Left ventricle myocardium superior (tissue), 1 donor: Measurements from ENCODE around the gene PNRC1. TPM values are rescaled to one million over a fixed set of nuclear protein-coding genes. Genes with fewer than 3 reads are reported as not detected.
"Not testable (repeated sequence)": the region's sequence is repeated elsewhere in the genome, so short reads cannot be mapped to it uniquely, and the experiment has no call there.

Experiments
- ATAC-seq: fragments of 200-7000 bp; cut with Tn5 transposase; one replicate; pipeline ENCODE4 v1.9.1; 2020; ENCODE audit warnings: mild to moderate bottlenecking, moderate library complexity
- DNase-seq: peaks from one replicate; pipeline ENCODE4 v3.0.0-alpha.2; 2020
- intact Hi-C: fragments of 100-400 bp; cut with micrococcal nuclease; formaldehyde crosslinking; loops from one replicate; pipeline ENCODE4 v1.11.0; 2022
- total RNA-seq: library from RNA; stranded (reverse); fragmentation: NEBNext Ultra II Directional; extraction: Animal tissue kit (Norgen Biotek cat#: 25700); gene quantifications from one replicate; pipeline ENCODE4 v1.2.1, GENCODE V29; 2021
- donor health status: DM: no; HTN: yes; CAD: no; lungs with severe emphysema.

Gene PNRC1
- total RNA-seq, 1 donor from 2014 or later, result 161 TPM

- DNase-seq (no peak), ATAC-seq (no peak)
- intact Hi-C loops, result no loop called here
Measured at GRCh38 chr6:89051676-89052075, 28.9 kb upstream of the PNRC1 start.

- DNase-seq, result no peak
- intact Hi-C loops, result no loop called here
- no peak for ATAC-seq
Measured at GRCh38 chr6:89054208-89054607, 26.3 kb upstream of the PNRC1 start.

DNA sequence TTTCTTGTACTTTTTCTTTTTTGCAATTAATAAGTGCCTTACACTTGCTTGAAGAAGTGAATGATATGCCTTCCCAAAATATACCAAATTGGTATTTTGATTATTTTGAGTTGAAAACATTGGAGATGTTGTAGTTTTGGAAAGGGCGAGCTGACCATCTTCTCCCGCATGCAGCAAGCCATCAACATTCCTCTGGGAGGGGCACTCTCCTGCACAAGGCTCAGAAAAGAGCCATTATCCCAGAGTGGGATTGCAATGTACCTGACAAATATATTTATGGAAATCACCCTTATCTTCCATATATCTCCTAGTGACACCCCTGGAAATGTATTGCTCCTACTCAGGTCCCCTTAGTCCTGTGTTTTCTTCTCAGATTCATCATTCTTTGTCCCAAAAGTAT, 22.8 kb upstream of the PNRC1 start:
- intact Hi-C loops, result no loop called here
- ATAC-seq (no peak), DNase-seq (no peak)

DNA sequence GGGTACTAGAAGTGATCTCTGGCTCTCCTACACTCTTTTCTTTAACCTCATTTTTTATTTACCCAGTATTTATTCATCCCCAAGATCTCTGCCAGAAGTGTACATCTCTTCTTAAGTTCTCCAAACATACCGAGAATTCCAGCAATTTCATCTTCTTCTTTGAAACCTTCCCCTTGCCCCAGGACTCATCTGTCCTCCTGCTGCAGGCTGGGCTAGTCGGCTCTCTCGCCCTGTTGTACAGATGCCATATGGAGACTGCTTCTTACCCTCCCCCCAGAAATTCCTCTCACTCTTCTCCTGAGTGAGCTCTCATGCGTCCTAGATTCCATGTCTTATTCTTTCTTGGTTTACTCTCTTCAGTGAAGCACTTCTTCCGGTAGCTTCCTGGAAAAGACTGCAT, 21.9 kb upstream of the PNRC1 start:
- ATAC-seq, result no peak
- intact Hi-C loops, result no loop called here
- DNase-seq, result no peak

GRCh38 chr6:89059227-89059626, 21.3 kb upstream of the PNRC1 start:
- no peak for DNase-seq
- intact Hi-C loops, result no loop called here
- no peak for ATAC-seq

- intact Hi-C loops, result no loop called here
- ATAC-seq, result no peak
- no peak for DNase-seq
Measured at GRCh38 chr6:89063881-89064280, 16.7 kb upstream of the PNRC1 start.

GRCh38 chr6:89064931-89065330, 15.6 kb upstream of the PNRC1 start:
- ATAC-seq, DNase-seq, intact Hi-C loops: not testable (repeated sequence)

GRCh38 chr6:89066121-89066520, 14.4 kb upstream of the PNRC1 start:
- intact Hi-C loops, DNase-seq, ATAC-seq: not testable (repeated sequence)

DNA sequence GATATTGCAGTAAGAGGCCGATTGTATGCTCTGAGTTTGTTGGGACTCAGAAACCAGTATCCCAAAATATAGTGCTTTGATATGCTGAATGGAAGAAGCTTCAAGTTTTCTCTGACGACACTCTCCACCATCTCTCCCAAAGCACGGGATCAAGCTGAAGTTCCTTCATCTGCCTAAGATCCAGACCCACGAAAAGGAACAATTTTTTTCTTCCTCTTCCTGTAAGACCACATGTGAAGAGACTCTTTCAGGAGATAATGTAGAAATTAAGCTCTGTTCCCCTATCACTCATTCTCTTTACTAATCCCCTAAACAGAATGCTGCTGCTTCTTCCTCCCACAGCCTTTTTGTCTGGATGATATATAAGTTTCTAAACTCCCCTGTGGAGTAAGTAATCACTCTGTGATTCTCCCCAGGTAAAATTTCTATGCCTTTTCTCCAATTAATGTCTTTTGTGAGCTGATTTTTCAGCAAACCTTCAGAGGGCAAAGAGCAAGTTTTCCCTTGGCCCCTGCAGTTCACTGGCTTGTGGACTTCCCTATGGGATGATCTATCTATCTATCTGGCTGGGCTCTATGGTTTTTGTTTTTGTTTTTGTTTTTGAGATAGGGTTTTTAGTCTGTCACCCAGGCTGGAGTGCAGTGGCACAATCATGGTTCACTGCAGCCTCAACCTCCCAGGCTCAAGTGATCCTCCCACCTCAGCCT, 13.5 kb upstream of the PNRC1 start:
- ATAC-seq, result no peak
- no peak for DNase-seq
- intact Hi-C loops, result no loop called here

- DNase-seq (no peak), ATAC-seq (no peak)
- intact Hi-C loops, result no loop called here
Measured at GRCh38 chr6:89067796-89068195, 12.8 kb upstream of the PNRC1 start.

- intact Hi-C loops, result no loop called here
- no peak for DNase-seq
- ATAC-seq, result no peak
Measured at GRCh38 chr6:89068695-89069094, 11.9 kb upstream of the PNRC1 start.

DNA sequence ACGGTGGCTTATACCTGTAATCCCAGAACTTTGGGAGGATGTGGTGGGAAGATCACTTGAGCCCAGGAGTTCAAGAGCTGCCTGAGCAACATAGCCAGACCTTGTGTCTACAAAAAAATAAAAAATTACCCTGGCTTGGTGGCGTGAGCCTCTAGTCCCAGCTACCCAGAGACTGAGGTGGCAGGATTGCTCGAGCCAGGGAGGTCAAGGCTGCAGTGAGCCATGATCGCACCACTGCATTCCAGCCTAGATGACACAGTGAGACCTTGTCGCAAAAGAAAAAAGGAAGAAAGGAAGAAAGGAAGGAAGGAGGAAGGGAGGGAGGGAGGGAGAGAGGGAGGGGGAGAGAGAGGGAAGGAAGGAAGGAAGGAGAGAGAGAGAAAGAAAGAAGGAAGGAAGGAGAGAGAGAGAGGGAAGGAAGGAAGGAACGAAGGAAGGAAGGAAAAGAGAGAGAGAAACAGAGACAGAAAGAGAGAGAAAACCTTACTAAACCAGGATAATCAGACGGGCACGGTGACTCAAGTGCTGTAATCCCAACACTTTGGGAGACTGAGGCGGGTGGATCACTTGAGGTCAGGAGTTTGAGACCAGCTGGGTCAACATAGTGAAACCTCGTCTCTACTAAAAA, 10.9 kb upstream of the PNRC1 start:
- ATAC-seq (no peak), DNase-seq (no peak)
- intact Hi-C loops, result no loop called here

GRCh38 chr6:89071036-89071435, 9.5 kb upstream of the PNRC1 start:
- no peak for ATAC-seq
- intact Hi-C loops, result no loop called here

GRCh38 chr6:89073014-89073620, 7.4 kb upstream of the PNRC1 start:
- intact Hi-C loops, result no loop called here
- no peak for DNase-seq
- ATAC-seq, result peak; percentile 64

More at GRCh38 chr6:89071036-89071435, 9.5 kb upstream of the PNRC1 start:
- DNase-seq, result no peak

DNA sequence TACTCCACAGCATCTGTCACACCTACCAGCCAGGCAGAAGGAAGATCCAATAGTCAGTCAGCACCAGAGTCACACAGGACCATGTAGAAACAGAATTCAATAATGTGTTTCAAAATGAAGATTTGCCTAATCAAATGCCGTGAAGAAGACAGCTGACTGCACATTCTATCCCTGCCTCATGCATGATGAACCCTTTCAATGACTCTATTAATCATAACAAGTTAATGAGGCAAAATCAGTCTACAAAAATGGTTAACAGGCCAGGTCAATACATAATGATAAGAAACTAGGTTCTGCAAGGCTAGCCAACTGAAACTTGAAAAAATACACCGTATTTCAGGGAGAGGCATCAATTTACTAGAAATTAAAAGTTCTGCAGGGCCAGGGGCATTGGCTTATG, 6.7 kb upstream of the PNRC1 start:
- no peak for DNase-seq
- ATAC-seq, result no peak
- intact Hi-C loops, result no loop called here

DNA sequence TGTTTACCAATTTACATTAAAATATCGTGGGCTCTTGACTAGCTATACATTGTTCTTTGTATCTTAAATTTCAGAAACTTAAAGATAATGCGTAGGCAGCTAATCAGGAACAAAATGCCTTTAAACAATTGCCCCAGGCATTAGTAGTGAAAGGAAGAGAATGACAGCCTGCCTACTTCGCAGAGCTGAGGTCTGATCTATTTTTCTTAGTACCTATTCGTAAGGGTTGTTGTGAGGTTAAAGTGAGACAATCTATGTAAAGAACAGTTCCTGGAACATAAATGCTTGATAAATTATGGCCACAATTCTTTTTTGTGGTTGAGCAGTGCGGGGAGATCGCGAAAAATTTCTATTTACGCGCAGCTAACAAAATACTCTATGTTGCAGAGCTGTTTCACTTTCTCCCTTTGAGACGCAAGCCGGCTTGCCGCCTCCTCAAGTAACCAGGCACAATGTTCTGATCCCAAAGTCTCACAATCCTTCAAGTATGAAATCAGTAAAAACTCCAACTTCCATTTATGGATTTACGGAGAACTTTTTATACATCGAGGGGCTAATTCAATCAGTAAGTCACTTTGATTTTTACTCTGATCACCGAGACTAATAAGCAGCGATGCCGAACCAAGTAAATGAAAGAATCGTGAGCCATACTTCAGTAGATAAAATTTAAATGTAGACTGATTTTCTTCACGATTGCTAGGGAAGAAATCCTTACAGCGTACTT, 878 bp upstream of the PNRC1 start:
- ATAC-seq, result no peak

GRCh38 chr6:89081129-89081422, 525 bp downstream of the PNRC1 start:
- ATAC-seq (peak; percentile 16), DNase-seq (no peak)
- intact Hi-C loops, result loop anchor here (10.0 kb wide), 2 partner anchors 46 to 96 kb away; no protein-coding TSS in a partner anchor

More for the DNA sequence above, 878 bp upstream of the PNRC1 start:
- DNase-seq, result peak; percentile 67
- intact Hi-C loops, result loop anchor here (10.0 kb wide), 2 partner anchors 45 to 95 kb away; no protein-coding TSS in a partner anchor

DNA sequence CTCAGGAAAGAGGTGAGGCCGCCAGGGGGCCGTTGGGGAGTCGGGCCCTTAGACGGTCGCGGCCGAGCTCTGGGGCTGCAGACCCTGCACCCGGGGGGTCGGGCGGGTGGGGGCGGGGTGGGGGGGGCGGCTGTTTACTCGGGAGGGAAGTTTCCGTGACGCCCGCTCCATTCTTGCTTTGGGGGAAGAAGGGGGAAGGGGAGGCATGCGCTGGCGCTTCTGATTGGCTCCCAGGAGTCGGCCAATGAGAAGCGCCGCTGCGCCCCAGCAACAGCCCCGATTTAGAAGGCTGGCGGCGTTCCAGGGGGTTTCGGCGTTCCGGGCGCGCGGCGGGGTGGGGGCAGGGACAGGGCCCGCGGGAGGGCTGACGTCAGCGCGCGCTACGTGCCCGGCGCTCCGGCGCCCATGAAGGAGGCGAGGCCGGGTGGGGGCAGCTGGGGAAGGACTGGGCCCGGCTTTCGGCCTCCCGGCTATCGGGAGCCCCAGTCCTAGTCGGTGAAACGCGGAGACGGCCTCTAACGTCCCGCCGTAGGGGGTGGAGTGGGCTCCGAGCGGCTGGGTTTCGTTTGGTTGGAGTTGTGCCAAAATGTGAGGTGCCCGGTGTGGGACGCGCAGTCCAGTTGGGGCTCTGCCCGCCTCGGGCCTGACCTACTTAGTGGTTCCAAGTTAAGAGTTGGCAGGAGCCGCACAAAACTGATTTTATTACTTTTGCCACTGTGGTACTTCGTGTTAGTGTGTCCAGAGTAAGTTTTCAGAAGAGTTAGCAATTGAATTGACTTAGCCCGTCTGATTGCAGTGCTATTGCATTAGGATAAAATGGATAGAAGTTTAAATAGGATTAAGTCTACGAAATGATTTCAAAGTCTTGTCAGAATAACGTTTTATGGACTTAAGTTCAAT, 1.1 kb downstream of the PNRC1 start:
- peak; percentile 100 for DNase-seq
- ATAC-seq, result peak; percentile 77
- intact Hi-C loops, result loop anchor here (10.0 kb wide), 2 partner anchors 47 to 97 kb away; no protein-coding TSS in a partner anchor

GRCh38 chr6:89082486-89082891, 1.9 kb downstream of the PNRC1 start:
- DNase-seq (no peak), ATAC-seq (no peak)
- intact Hi-C loops, result loop anchor here (10.0 kb wide), 2 partner anchors 48 to 98 kb away; no protein-coding TSS in a partner anchor
